GM19452 (cell line): ENCODE results near the gene ROM1.
A peak's percentile ranks its signal among the peaks of the same experiment; 100 is the strongest.
"Not testable (repeated sequence)": the region's sequence is repeated elsewhere in the genome, so short reads cannot be mapped to it uniquely, and the experiment has no call there.

Experiments used
- ATAC-seq: cut with Tn5 transposase; IDR thresholded peaks from one replicate; pipeline ENCODE4 v1.9.1; 2021; ENCODE audit not compliant: unreplicated experiment

ROM1 gene

DNA sequence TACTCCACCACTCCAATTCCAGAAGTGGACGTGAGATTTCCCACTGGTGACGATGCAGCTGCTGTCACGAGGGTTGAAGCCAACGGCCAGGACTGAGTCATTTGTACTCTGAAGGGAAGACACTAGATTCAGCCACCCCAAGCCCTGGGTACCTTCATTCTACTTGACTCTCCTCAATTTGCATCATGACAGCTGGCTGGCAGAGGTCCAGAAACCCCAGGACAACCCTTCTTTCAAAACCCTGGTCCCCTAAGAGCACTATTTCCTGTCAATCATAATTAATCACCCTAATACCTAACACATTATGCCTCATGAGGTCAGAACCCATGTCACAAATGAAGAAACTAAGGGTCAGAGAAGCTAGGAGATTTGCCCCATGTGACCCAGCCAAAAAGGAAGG is 5.3 kb upstream of the ROM1 start:
- ATAC-seq: no peak

- no peak for ATAC-seq
Measured at GRCh38 chr11:62608776-62609175, 4.3 kb upstream of the ROM1 start.

GRCh38 chr11:62610403-62610802 is 2.7 kb upstream of the ROM1 start:
- no peak for ATAC-seq

GRCh38 chr11:62610814-62611704 is 2.0 kb upstream of the ROM1 start:
- ATAC-seq: no peak

- peak; percentile 27 for ATAC-seq
Measured at GRCh38 chr11:62611705-62612365, 1.2 kb upstream of the ROM1 start.

GRCh38 chr11:62613291-62613778 is 278 bp downstream of the ROM1 start:
- ATAC-seq: no peak

DNA sequence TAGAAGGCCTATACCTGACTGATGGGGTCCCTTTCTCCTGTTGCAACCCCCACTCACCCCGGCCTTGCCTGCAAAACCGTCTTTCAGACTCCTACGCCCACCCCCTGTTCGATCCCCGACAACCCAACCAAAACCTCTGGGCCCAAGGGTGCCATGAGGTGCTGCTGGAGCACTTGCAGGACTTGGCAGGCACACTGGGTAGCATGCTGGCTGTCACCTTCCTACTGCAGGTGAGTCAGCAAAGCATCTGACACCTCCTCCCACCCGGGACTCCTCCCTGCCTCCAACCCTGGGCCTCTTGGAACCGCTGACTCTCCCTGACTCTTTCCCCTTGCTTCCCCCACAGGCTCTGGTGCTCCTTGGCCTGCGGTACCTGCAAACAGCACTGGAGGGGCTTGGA is 1.2 kb downstream of the ROM1 start:
- no peak for ATAC-seq

DNA sequence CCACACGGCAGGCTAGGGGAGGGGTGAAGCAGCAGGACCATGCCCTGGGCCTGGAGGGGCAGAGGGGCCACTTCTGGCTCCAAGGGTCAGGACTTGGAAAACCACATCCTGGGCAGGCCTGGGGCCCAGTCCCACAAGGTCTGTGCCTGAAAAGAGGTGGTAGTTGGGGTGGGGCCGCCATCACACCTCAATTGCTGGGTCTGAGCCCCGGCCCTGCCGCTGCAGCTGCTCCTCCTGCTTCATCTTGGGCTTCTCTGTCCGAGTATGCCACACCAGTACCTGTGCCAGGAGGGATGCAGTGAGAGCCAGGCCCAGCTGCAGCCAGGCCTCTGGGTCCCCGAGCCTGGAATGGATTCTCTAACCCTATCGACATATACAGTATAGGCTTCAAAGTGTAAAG is 2.5 kb downstream of the ROM1 start:
- ATAC-seq: no peak

GRCh38 chr11:62616957-62617356 is 3.9 kb downstream of the ROM1 start:
- ATAC-seq: not testable (repeated sequence)

DNA sequence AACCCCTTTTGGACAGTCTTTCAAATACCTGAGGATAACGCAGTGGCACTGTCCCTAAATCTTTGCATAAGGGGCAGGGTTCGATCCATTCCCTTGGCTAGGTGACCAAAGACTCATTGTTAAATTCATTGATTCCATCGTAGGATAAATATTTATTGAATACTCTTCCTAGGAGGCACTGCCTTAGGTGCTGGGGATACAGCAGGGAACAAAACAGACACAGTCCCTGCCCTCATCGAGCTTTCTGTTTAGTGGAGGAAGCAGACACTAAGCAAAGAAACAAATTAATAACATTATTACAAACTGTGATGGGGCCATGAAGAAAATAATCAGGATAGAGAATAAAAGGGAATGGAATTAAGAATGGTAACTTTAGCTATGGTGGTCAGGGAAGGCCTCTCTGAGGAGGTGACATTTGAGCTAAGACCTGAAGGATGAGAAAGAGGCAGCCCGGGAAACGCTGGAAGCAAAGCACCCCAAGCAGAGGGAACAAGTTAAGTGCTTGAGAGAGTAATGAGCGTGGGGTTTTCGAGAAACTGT is 8.0 kb downstream of the ROM1 start:
- no peak for ATAC-seq

- ATAC-seq: peak; percentile 94
Measured at GRCh38 chr11:62621567-62622470, 8.8 kb downstream of the ROM1 start, which contains the start of gene B3GAT3. Gene B3GAT3, minus strand, starts transcription at chr11:62621986. Its CDS starts 39 bp downstream, at chr11:62621947.

DNA sequence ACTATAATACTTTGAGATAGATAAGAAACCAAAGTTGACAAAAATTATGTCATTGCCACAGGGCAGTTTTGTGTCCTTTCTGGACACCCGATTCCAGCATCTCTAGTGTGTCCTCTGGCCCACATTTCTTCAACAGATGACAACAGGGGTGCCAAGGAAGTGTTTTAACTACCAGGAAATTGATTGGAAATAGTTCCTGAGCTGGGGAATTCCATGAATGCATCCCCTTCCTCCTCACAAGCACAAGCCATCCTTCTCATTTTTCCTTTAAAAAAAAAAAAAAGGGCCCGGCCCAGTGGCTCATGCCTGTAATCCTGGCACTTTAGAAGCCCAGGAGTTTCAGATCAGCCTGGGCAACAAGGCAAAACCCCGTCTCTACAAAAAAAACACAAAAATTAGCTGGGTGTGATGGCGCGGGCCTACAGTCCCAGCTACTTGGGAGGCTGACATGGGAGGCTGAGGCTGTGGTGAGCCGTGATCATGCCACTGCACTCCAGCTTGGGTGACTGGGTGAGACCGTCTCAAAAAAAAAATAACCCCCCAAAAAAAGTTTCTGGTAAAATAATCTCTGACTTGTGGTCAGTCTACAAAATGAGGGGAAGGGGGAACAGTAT is 9.5 kb downstream of the ROM1 start:
- ATAC-seq: no peak

- ATAC-seq: no peak
Measured at GRCh38 chr11:62627713-62628112, 14.7 kb downstream of the ROM1 start.

GRCh38 chr11:62632492-62632891 is 19.4 kb downstream of the ROM1 start:
- no peak for ATAC-seq

- ATAC-seq: no peak
Measured at GRCh38 chr11:62644220-62644619, 31.2 kb downstream of the ROM1 start.

GRCh38 chr11:62645671-62645945 is 32.6 kb downstream of the ROM1 start:
- no peak for ATAC-seq

DNA sequence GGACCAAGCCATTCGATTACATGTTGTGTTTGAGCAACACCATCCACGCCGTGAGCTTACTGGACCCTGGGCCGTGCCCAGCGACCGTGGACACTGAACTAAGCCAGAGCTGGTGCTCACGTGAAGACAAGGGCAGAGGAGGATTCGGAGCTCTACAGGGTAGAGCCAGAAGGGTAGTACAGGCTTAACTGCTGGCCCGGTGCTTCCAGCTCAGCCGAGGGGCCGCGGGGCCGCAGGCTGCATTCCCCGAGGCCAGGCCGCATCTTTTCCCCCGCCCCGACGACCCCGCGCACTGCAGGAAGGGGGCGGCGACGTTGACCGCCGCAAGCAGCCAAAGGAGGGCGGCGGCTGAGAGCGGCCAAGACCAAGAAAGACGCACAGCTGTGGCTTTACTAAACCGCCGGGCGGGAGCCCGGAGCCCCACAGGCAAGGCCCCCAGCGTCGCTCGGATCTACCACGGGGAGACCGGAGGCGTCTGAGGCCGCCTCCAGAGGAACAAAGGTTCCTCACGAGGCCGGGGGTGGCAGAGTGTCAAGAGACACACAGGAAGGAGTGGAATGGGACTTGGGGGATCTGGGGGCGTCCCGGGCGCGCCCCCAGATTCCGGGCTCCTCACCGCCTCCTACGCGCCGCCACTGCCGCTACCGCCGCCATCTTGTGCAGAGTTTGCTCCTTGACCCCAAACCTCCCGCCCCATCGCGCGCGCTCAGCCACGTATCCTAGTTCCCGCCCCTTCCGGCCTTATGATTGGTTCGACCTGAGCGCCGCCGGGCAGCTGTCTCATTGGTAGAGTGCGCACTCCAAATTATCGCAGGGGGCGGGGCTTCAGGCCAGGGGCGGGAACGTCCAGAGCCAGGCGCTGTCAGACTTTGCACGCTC is 33.1 kb downstream of the ROM1 start, which contains the start of gene GANAB:
Gene GANAB, minus strand, starts transcription at position 668 of the 879 bp plus-strand sequence. Its CDS starts 14 bp downstream, at position 654.
- ATAC-seq: peak; percentile 90

DNA sequence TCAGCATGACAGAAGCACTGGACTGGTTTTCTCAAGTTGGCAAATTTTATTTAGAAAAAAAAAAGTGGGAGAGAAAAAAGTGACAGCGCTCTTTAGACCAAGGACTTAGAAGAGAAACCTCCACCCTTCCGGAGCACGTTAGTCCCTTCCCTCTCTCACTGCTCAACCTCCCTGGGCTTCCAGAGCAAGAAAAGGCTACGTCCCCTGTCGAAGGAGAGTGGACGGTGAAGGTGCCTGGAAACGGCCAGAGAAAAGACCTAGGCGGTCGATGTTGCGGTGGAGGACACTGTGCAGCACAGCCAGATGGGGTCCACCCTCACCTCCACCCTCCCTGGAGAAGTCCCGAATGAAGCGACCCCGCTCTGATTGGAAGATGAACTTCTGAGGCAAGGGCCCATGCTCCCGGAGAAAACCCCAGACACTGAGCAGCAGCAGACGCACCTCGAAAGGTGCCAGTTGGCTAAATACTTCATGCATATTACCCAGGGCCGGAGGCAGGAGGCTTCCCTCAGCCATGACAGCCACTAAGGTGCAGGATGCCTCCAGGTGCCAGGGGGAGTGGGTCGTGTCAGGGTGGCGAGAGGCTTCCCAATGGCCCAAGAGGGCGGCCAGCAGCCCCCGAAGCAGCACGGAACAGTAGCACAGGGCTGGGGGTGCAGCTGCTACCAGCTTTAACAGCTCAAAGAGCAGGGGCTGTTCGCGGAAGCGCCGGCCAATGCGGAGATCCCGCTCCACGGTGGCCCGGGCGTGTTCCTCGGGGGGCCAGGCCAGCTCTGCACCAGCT is 34.0 kb downstream of the ROM1 start:
- no peak for ATAC-seq

DNA sequence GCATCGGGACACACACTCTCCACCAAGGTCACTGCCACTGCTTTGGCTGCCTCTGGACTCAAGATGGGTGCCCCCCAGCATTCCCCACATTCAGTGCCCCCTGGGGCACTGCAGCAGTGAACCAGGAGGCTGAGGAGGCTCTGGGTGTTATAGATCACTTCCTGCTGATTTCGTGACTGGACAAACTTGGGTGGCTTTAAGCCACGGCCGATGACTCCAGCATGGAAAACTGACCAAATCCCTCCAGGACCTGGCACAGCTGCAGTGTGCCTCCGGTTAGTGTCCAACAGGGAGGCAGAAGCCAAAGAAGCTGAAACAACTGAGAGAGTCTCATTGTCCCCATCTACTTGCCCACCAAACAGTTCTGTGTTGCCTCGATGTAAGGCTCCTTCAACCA is 34.5 kb downstream of the ROM1 start:
- no peak for ATAC-seq
